Activated naive CD4-positive, alpha-beta T cell treated with Interleukin-2 at 50 U/mL for 16 hours (primary cell): ENCODE results near the gene PARD3B.

ENCODE experiments used
- DNase-seq: peaks from one replicate; pipeline ENCODE4 v3.0.0-alpha.2; 2020

PARD3B gene

GRCh38 chr2:205375461-205376448 is 830.5 kb downstream of the PARD3B start:
- no peak for DNase-seq

- no peak for DNase-seq
Observed at GRCh38 chr2:205377324-205377723, 832.0 kb downstream of the PARD3B start.

- no peak for DNase-seq
Observed at GRCh38 chr2:205383601-205384000, 838.3 kb downstream of the PARD3B start.

GRCh38 chr2:205386109-205386508 is 840.8 kb downstream of the PARD3B start:
- no peak for DNase-seq

GRCh38 chr2:205387350-205388055 is 842.2 kb downstream of the PARD3B start:
- DNase-seq, result no peak

GRCh38 chr2:205390866-205391265 is 845.6 kb downstream of the PARD3B start:
- DNase-seq, result no peak

- no peak for DNase-seq
Observed at GRCh38 chr2:205401511-205401910, 856.2 kb downstream of the PARD3B start.

GRCh38 chr2:205402011-205402410 is 856.7 kb downstream of the PARD3B start:
- DNase-seq, result no peak

- DNase-seq, result no peak
Observed at GRCh38 chr2:205403244-205403825, 858.1 kb downstream of the PARD3B start.

- DNase-seq, result no peak
Observed at GRCh38 chr2:205405194-205405593, 859.9 kb downstream of the PARD3B start.

- DNase-seq, result no peak
Observed at GRCh38 chr2:205405752-205406151, 860.5 kb downstream of the PARD3B start.

- DNase-seq, result no peak
Observed at GRCh38 chr2:205407984-205408383, 862.7 kb downstream of the PARD3B start.

- DNase-seq, result no peak
Observed at GRCh38 chr2:205408696-205409095, 863.4 kb downstream of the PARD3B start.

GRCh38 chr2:205409411-205409810 is 864.1 kb downstream of the PARD3B start:
- no peak for DNase-seq

GRCh38 chr2:205411558-205411957 is 866.3 kb downstream of the PARD3B start:
- no peak for DNase-seq

- no peak for DNase-seq
Observed at GRCh38 chr2:205424326-205424725, 879.1 kb downstream of the PARD3B start.

GRCh38 chr2:205425102-205425501 is 879.8 kb downstream of the PARD3B start:
- DNase-seq, result no peak

GRCh38 chr2:205427112-205427511 is 881.8 kb downstream of the PARD3B start:
- DNase-seq, result no peak

- no peak for DNase-seq
Observed at GRCh38 chr2:205428811-205429210, 883.5 kb downstream of the PARD3B start.

- DNase-seq, result no peak
Observed at GRCh38 chr2:205435970-205436369, 890.7 kb downstream of the PARD3B start.

GRCh38 chr2:205438241-205438640 is 893.0 kb downstream of the PARD3B start:
- DNase-seq, result no peak

- DNase-seq, result no peak
Observed at GRCh38 chr2:205439621-205440020, 894.3 kb downstream of the PARD3B start.

- no peak for DNase-seq
Observed at GRCh38 chr2:205441524-205441923, 896.2 kb downstream of the PARD3B start.

- DNase-seq, result no peak
Observed at GRCh38 chr2:205448189-205448588, 902.9 kb downstream of the PARD3B start.
